Activated effector memory CD4-positive, alpha-beta T cell treated with Interleukin-2 at 50 U/mL for 16 hours (primary cell): ENCODE measurements around the gene RUFY4.

Experiments used
- DNase-seq: peaks from one replicate; pipeline ENCODE4 v3.0.0-alpha.2; 2020

Gene RUFY4

DNA sequence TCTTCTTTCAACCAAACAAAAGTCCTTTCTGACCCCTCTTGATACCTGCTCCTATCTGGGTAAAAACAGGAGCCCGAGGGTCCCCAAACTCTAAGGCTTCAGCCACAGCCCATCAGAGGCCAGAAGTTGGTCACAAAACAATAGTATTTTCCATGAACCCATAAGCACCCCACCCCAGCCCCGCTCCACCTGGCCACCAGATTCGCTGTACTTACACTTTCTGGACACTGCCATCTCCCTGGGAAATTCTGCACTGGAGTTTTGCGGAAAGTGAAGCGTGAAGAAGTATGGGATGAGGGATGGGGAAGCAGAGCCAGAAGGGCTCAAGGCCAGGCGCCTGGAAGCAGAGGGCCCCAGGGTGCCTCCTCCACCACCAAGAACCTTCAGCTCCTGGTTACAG is 5.2 kb upstream of the RUFY4 start:
- no peak for DNase-seq

DNA sequence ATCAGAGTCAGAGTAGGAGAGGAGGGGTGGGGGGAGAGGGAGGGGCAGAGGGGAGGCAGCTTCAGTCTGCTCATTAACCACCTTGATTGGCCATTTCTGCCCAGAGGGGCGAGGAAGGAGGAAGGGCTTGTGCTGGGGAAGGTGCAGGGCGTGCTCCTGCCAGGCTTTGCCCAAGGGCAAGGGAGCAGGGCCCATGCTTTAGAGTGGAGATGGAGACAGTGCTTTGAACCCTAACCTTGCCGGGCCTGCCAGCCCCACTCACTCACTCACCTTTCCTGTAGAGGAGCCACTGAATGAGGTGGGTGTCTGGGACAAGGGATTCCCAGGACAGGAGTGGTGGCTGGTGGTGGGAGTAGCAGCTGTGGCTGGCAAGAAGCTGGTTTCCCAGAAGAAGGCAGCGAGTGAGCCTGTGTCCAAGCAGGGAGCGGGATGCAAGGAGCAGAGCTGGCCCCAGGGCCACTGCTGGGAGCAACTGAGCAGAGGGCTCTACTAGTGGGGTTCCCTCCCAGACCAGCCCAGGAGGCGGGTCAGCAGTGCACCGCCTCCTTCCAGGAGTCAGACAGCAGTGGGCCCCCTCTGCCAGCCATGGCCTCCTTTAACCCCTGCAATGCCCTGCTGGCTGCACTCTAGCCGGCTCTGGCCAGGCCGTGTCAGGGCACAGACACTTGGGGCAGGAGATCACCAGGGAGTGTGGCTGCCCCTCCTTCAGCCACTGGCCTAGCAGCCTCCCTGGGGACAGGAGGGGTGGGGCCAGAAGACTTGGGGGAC is 3.6 kb upstream of the RUFY4 start:
- DNase-seq: no peak

DNA sequence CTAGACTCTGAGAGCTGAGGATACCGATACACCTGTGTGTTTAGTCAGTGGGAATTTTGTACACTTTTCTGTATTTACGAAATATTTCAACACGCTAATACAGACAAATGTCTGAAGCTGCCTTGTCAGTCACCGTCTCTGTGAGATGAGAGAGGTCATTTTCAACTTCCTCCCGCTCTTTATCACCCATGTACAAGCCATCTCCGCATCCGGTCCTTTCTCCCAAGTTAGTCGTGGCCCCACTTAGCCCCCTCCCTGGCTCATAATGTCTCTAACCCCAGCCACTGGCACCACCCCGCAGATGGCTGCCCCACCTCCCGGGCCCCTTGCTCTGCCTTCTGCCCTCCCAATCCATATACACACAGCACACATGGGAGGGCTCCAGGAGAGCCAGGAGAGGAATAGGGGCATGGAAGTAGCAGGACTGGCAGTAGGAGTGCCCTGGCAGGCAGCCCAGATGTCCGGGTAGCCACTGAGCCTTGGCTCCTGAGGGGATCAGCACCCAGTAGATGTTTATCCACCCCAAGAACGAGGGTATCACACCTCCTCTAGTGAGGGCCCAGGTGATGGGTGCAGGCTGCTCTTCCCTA is 2.0 kb upstream of the RUFY4 start:
- DNase-seq: no peak

DNA sequence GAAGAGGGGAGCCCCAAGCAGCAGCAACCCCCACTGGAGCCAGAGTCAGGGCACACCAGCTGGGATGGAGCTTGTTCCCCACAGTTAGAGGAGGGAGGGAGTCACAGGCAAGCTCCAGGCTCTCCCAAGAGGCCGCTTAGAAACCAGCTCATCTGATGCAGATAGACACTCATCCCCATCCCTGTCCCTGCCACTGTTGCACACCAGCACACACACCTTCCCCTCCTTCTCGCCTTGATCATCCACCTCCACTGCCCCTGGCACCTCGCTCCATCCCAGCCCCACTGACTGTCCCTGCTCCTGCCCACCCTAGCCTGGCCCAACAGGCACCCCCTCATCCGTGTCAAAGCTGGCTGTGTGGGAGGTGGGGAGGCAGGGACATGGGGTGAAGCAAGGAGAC is 1.5 kb upstream of the RUFY4 start:
- no peak for DNase-seq

DNA sequence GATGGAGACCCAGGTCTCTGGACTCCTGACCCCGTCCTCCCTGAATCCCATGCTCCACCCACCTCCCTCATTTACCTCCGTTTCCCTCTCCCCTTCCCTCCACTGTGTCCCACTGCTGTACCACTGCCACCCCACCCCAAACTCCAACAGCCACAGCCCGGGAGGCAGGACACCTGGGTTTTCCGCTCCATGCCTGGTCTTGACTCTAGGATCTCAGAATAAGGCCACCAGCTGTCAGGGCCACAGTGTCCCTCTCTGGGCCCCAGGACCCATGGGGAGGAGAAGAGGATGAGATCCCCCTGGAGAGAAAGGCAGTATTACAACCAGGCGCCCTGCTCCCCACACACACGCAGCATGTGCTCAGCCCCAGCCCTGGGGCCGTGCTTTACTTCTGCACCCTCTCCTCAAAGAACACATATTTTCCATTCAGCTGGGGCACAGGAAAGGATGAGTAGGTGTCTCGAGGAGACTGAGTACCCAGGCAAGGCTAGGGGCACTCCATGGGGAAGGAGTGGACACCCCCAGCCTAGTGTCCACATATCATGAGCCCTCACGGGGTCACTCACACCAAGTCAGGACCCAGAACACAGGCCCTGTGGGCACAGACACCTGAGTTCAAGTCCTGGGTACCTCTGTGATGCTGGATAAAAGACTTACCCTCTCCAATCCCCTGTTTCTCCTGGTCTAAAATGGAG is 700 bp downstream of the RUFY4 start:
- no peak for DNase-seq

DNA sequence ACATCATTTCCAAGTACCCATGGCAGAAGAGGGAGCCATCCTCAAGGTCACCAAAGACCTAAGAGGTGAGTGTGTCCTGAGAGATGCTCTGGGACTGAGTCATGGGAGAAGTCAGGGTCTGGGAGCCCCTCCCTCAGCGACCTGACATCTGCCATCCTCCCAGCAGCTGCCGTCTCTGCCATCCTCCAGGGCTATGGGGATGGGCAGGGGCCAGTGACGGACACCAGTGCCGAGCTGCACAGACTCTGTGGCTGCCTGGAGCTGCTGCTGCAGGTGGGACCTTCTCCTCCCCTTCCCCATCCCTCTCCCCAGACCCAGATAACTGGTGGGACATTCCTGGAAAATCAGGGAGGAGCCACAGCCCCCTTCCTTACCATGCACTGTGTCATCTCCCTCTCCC is 1.5 kb downstream of the RUFY4 start:
- DNase-seq: no peak

DNA sequence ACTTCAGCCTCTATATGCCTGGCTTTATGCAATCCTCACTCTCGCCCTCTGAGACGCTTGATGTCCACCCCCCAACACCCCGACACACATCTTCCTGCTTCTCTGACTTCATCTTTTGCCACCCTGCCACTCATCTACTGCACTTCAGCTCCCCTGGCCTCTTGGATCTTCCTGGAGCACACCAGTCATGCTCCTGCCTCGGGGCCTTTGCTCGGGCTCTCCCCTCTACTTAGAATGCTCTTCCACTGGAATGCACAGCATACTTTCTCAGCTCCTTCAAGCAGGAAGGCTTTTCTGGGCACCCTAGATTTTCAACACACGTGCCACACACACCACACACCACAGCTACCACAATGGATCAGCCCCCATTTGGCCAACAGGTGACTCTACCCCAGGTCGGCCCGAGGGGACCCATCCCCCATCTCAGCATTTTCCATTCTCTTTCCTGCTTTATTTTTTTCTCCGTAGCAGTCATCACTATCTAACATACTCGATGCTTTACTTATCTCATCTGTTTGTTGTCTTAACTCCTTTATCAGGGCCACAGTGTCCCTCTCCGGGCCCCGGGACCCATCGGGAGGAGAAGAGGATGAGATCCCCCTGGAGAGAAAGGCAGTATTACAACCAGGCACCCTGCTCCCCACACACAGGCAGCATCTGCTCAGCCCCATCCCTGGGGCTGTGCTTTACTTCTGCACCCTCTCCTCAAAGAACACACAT is 2.3 kb downstream of the RUFY4 start:
- DNase-seq: no peak

DNA sequence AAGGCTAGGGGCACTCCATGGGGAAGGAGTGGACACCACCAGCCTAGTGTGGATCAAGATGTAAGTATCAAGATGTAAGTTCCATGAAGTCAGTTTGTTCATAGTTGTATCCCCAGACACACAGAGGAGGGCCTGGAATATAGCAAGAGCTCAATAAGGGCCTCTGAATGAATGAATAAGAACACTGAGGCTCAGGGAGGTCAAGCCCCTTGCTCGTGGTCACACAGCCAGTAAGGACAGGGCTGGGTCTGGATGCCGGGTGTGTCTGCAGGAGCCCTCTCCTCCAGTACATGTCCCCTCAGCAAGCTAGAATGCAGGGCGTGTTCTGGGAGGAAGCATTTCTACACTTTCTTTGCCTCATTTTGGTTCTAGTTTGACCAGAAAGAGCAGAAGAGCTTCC is 2.9 kb downstream of the RUFY4 start:
- DNase-seq: no peak

DNA sequence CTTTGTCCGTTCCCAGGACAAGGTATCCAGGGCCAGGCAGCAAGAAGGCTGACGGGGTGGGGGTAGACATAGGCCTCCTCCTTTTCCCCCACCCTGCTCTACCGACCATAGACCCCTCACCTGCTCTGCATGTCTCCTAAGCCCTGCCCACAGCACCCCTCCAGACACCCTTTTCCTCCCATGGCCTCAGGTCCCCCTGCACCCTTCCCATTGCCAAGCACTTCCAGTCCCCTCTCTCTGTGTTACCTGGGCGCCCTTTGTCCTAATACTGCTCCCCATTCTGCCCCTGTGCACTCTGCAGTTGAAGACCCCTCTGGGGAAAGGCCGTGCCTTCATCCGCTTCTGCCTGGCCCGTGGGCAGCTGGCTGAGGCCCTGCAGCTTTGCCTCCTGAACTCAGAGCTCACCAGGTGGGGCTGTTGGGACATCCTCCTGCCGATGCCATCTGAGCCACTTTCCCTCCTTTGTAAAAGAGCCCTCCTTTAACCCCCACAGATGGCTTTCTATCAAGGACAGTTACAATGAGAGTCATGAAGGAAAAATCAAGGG is 3.5 kb downstream of the RUFY4 start:
- no peak for DNase-seq

DNA sequence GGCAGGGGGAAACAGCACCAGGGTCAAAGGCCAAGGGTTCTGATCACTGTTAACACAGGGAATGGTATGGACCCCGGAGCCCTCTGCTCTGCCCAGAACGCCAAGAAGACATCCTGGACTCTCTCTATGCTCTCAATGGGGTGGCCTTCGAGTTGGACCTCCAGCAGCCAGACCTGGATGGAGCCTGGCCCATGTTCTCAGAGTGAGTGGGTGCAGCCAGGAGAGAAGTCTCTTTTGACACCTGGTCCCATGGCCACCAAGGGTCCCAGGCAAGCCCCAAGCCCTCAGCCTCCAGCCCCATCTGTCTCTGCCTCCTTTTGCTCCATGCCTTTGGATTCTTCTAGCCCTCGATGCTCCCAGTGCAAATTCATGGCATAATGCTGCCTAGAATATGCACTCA is 4.1 kb downstream of the RUFY4 start:
- no peak for DNase-seq

DNA sequence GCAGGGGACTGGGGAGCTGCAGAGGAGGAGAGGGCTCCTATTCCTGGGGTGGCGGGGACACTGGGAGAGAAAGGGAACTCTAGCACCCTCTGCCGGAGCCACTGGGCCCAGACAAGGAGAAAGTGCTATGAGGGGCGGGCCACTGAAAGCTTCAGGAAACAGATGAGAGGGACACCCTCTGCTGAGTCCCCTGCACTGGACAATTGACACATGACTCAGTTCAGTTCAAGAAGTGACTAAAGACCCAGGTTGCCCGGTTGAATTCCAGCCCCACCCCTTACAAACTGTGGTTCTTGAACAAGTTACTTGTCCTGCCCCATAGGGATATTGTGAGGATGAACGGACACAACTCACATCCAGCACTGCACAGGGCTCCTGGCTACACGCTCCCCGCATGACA is 5.0 kb downstream of the RUFY4 start:
- DNase-seq: no peak

DNA sequence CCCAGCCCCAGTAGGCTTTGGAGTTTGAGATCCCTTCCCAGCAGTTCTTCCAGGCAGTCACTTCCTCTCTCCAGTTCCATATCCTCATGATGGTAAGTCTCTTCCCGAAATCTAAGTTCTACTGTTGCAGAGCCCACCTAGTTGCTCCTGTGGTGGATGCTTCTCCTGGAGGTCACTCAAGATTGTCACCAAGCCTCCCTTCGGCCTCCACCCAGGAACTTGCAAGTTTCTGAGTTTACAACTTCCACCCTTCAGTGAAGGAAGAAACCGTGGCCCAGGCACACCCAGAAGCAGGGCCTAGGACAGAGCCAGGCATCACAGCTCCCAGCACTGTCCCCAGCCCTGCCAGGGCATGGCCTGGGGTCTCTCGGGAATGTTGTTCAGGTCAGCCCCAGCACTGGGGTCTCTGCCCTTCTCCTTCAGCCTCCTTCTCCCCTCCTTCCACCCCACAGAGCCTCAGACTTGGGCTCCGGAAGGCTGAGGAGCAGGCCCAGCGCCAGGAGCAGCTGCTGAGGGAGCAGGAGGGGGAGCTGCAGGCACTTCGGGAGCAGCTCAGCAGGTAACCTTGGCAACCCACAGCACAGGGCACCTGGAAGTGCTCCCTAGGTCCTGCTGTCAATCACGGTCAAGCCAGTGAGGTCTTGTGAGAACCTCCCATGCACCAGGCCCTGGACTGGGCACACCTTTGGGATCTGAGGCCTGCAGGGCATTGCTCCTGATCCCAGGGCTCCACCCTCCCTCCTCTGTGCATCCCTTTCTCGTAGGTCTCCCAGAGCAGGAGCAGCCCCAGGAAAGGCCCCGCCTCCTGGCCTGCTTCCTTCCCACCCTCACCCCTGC is 7.1 kb downstream of the RUFY4 start:
- DNase-seq: no peak

DNA sequence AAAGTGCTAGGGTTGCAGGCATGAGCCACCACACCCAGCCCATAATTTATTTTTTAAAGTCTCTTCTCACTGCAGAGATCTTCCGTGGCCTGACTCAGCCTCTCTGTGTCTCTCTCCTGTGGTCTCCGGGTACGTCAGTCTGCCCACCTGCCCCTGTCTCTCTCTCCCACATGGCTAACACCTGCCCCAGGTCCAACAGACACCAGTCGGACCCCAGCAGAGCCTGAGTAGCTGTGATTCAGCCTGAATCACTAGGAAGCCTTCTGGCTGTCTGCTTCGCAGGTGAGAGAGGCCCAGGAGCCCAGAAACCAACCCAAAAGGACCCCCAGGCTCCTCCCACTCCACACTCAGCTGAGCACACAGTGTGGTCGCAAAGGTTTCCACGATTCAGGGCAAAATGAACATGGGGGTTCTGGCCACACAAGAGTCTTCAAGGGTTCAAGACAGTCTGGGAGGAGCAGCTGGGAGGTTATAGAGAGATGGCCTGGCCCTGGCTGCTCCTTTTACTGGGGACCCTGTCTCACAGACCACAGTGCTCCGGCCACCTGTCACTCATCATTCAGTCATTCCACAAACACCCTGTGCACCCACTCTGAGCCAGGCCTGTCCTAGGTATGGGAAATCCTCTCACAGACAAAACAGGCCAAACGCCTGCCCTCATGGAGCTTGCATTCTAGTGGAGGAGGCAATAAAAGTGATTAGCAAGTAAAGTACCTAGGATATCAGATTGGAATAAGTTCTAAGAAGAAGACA is 8.6 kb downstream of the RUFY4 start:
- DNase-seq: no peak

DNA sequence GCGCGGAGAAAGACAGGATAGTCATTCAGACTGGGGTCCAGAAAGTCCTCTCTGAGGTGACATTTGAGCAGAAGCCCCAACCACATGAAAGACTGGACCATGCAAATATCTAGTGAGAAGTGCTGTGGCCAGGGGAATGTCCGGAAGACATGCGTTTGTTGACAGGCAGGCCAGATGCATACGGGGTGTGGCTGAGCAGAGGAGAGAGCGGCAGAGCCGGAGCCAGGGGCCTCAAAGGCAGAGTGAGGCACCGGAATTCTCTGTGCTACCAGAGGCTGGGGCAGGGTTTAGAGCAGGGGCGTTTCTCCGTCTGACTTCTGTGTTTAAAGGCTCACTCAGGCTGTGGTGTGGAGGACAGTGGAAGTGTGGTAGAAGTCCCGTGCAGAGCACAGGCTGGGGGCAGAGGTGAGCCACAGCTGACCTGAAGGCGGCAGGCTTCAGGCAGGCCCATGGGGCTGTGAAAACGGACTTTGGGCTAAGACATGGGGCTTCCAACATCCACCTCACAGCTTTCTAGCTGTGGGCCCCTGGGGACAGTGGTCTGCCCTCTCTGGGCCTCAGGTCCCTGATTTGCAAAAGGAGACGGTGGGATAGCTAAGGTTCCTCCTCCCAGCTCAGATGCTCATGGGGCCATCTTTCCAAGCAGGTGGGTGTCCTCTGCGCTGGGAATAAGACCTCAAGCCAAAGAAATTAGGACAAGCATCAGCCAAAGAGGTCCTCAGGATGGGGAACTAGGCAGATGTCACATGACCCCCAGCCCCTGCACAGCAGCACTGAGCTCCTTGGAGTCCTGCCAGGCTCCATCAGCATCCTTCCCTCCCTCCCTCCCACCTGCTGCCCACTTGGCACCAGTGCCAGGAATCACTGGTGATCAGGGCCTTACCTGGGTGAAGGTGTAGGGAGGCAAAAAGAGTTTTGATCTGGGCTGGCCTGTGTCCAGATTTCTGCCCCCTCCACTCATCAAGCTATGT is 11.2 kb downstream of the RUFY4 start:
- no peak for DNase-seq

DNA sequence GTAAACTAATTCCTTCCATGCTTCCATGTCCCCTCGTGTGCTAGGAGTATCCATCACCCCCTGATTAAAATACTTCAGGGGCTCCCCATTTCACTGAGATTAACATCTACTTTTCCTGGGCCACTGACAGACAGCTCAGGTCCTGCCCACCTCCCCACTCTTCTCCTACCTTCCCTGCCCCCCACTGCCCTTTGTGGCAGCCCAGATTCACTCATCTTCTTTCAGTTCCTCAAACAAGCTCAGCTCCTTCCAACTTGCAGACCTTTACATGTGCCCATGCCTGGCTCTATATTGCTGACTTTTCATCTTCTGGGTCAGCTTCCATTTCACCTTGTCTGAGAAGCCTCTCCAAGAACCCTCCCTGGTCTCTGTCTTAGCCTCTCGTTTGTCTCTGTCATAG is 12.0 kb downstream of the RUFY4 start:
- DNase-seq: no peak

DNA sequence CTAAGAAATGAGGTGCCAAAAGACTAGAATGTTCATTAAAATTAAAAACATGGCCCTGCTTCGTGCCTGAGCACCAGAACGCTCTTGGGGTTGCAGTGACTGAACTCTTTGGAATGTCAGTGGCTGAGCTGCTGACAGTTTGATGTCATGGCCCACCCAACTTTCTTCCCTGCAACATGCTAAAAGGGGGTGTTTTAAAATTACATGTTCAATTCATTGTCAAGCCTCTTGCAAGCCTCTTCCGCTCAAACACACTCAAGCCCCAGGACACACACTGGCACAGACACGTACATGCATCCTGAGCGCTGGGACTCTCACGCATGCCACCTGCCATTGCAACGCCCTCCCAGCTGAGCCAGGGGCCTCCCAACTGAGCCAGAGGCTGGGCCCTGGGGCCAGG is 12.6 kb downstream of the RUFY4 start:
- DNase-seq: no peak

DNA sequence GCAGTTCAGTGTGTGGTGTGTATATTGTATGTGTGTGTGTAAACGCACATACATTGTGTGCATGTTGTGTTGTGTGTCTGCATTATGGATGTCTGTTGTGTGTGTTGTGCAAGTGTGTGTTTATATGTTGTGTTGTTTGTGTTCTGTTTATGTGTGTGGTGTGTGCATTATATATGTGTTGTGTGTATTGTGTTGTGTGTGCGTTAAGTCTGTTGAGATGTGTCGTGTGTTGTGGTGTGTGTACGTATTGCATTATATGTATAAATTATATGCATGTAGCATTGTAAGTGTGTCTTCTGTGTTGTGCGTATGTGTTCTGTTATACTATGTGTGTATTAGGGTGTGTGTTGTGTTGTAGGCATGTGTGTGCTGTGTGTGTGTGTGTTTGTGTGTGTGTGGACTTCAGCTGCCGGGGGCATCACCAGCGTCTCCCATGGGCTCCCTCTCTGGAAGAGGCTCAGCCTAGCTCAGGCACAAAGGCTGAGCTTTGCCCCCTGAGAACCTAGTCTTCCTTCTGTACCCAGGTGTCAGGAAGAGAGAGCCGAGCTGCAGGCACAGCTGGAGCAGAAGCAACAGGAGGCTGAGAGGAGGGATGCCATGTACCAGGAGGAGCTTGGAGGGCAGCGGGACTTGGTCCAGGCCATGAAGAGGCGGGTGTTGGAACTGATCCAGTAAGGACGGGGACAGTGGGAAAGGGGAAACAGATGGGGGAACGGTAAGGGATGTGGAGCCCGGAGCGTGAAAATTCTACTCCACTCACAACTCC is 13.7 kb downstream of the RUFY4 start:
- no peak for DNase-seq

DNA sequence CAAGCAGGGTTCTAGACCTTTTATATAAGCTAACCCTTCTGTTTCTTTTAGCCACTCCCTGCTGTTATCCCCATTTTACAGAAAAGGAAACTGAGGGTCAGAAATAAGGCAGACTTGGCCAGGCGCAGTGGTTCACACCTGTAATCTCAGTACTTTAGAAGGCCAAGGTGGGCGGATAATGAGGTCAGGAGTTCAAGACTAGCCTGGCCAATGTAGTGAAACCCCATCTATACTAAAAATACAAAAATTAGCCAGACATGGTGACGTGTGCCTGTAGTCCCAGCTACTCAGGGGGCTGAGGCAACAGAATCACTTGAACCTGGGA is 14.3 kb downstream of the RUFY4 start:
- DNase-seq: no peak

DNA sequence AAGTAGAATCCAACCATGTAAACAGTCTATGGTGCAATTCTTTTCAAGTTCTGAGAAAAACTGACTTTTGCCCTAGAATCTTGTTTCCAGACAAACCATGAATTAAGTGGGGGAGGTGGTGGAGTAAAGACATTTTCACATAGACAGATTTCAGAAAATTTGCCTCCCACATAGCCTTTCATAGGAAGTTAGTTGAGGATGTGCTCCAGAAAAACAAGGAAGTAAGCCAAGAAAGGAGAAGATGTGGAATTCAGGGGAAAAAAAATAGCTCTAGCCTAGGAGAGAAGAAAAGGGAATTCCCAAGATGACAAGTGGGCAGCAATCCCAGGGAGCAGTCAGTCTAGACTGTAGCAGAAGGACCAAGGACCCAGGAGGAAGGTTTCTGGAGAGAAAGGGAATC is 17.4 kb downstream of the RUFY4 start:
- DNase-seq: no peak

DNA sequence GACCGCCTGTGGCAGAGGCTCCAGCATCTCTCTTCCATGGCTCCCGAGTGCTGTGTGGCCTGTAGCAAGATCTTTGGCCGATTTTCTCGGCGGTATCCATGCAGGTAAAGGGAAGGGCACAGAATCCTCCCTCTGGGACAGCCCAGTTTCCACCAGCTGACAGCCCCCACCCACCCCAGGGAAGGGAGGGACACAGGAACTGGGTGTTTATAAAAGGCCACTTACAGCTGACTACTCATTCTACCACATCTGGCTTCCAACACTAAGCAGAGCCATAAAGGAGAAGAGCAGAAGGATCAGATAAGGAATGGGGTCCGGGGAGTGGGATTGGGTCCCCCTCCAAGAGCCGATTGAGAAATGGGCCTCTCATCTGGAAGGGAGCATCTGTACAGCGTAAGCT is 20.2 kb downstream of the RUFY4 start:
- no peak for DNase-seq
